AG04450 (cell line): ENCODE results near the gene AGPAT1. TPM values are rescaled to one million over a fixed set of nuclear protein-coding genes. Genes with fewer than 3 reads are reported as not detected.
"Not testable (repeated sequence)": the region's sequence is repeated elsewhere in the genome, so short reads cannot be mapped to it uniquely, and the experiment has no call there.

Source experiments
- CTCF ChIA-PET: fragments of 300-600, 350-600 bp; formaldehyde crosslinking; extraction: SDS; loops from one replicate; lab custom pipeline; 2022; ENCODE audit warnings: antibody characterized with exemption, inconsistent platforms; lab: Charles Lee
- POLR2A ChIA-PET: fragments of 350-600 bp; formaldehyde crosslinking; extraction: SDS; loops from one replicate; lab custom pipeline; 2021; ENCODE audit warnings: antibody characterized with exemption, inconsistent platforms; lab: Yijun Ruan, JAX
- DNase-seq: peaks from one replicate; pipeline ENCODE4 v3.0.0-alpha.2; 2011; ENCODE audit warnings: low read depth, low spot score
- H3K27ac ChIP-seq: one replicate; pipeline ENCODE4 v1.5.1; 2012; ENCODE audit warnings: low read depth, low read length, control low read depth
- H3K27me3 ChIP-seq: one replicate; pipeline ENCODE4 v1.6.0; 2012; ENCODE audit warnings: low read length; ENCODE audit not compliant: control insufficient read depth, insufficient read depth
- H3K4me3 ChIP-seq: 2 replicates; pipeline ENCODE4 v1.5.1; 2011; ENCODE audit warnings: mild to moderate bottlenecking, low read depth, low read length, control low read depth
- H3K9me3 ChIP-seq: 2 replicates; pipeline ENCODE4 v1.5.1; 2012; ENCODE audit warnings: low read length; ENCODE audit not compliant: control insufficient read depth, insufficient read depth
- polyA plus RNA-seq: library from polyadenylated mRNA; depleted of rRNA; stranded (reverse); fragments of >200 nt; gene quantifications from 2 replicates; pipeline ENCODE4 v1.2.3, GENCODE V29; 2011
- TF ChIP-seq, protein P1 (sequence below): IDR thresholded peaks from 2 replicates; pipeline ENCODE4 v1.5.1; 2011; ENCODE audit warnings: low read depth, low read length, control low read depth, inconsistent platforms

Gene AGPAT1
- polyA plus RNA-seq, 1 experiment, result 97.1 TPM

DNA sequence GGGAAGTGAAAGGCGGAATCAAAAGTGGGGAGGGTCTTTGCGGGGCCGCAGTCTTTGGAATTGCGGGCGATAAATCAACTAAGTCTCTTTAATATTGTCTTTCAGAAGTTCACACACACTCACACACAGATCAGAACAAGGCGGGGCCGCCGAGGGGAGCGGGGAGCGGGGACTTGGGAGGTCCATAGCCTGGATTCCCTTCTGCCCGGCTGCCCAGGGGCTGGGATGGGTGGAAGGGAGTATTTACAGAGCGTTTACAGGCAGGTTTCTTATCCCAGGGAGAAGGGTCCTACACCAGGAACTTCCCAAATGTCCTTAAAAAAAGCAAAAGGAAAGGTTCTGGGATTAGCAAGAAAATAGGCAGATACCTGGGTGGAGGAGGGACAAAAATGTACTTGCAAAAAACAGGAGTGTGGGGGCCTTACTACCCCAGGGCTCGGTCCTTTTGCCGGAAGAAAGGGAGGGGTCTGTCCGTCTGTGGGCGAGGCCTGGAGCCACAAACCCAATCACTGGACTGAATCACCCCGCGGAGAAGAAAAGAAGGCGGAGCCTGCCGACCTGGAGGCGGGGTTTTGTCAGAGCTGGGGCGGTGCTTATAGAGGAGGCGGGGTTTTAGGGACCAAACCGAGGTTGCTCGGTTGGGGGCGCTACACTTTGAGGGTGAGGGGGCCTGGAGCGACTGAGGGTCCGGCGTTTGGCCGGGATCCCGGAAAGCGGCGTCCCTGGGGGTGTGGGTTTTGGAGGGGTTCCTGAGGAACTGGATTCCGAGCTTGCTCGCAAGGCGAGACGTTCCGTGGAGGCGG lies 27.4 kb downstream of the AGPAT1 start:
- POLR2A ChIA-PET, result interaction anchor here (0.9 kb wide), 1 partner anchor 8 kb away, joined by 3 read pairs; no protein-coding TSS in a partner anchor
- no peak for DNase-seq
- H3K27me3 ChIP-seq, result peaks cover 42% of the 10 kb centered on the region
- peaks cover 13% of the 10 kb centered on the region for H3K9me3 ChIP-seq
- no peak overlapping the region for H3K4me3 ChIP-seq
- TF ChIP-seq, protein P1, sequence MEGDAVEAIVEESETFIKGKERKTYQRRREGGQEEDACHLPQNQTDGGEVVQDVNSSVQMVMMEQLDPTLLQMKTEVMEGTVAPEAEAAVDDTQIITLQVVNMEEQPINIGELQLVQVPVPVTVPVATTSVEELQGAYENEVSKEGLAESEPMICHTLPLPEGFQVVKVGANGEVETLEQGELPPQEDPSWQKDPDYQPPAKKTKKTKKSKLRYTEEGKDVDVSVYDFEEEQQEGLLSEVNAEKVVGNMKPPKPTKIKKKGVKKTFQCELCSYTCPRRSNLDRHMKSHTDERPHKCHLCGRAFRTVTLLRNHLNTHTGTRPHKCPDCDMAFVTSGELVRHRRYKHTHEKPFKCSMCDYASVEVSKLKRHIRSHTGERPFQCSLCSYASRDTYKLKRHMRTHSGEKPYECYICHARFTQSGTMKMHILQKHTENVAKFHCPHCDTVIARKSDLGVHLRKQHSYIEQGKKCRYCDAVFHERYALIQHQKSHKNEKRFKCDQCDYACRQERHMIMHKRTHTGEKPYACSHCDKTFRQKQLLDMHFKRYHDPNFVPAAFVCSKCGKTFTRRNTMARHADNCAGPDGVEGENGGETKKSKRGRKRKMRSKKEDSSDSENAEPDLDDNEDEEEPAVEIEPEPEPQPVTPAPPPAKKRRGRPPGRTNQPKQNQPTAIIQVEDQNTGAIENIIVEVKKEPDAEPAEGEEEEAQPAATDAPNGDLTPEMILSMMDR, result no peak
- CTCF ChIA-PET, result interaction anchor here (1.2 kb wide), 1 partner anchor 10 kb away, joined by 3 read pairs; no protein-coding TSS in a partner anchor
- H3K27ac ChIP-seq, result no peak overlapping the region

DNA sequence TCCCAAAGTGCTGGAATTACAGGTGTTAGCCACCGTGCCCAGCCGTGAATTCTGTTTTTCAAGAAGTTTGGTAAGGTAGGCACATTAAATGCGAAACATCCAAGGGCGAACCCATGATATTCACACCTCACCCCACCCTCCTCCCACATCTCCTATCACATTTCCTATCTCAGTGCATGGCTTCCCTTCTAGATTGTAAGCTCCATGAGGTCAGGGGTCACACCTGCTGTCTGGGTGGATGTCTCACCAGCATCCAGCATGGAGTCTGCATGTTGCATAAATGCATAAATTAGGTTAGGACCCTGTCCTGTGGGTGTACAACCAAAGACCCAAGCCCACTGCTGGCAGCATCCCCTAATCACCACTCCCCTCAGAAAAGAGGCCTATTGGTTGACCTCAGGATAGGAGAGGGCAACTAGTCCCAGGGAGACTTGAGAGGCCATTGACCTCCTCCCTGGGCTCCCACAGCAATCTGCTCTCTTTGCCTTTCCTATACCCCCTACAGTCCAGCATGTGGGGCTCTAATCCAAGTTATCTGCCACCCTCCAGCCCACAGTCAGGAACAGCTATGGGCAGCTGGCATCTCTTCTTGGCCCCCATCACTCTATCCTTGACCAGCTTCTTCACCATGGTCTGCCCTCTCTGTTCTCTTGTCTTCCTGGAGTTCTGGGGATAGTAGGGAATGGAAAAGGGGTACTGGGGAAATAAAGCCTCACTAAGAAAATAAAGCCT lies 28.3 kb downstream of the AGPAT1 start:
- Histone ChIP-seq H3K4me3 (no peak overlapping the region), H3K27me3 (peaks cover 42% of the 10 kb centered on the region), H3K27ac (no peak overlapping the region), H3K9me3 (peaks cover 13% of the 10 kb centered on the region)
- ChIA-PET POLR2A (interaction anchor here (1.4 kb wide), 1 partner anchor 12 kb away, joined by 5 read pairs; no protein-coding TSS in a partner anchor), CTCF (interaction anchor here (1.2 kb wide), 1 partner anchor 9 kb away, joined by 3 read pairs; no protein-coding TSS in a partner anchor)
- DNase-seq, result no peak
- TF ChIP-seq, protein P1, result no peak

DNA sequence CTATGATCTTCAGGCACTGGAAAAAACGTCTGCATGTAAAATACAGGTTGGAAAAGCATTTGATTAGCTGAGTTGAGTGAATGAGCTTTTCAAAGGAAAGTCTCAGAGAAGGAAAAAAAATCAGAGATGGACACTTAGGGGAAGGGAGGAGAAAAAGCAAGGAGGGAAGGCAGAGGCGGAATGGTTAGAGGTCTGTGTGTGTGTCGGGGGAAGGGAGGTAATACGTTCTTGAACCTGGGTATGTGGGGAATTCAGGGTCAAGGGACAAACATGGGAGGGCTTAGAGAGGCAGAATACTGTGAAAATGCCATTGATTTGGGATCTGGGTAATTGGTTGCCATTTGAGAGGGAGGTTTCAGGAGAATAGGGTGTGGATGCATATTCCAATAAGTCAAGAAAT lies 29.2 kb downstream of the AGPAT1 start:
- DNase-seq, result no peak
- Histone ChIP-seq H3K9me3 (peaks cover 13% of the 10 kb centered on the region), H3K27me3 (peaks cover 46% of the 10 kb centered on the region), H3K4me3 (no peak overlapping the region), H3K27ac (no peak overlapping the region)
- CTCF ChIA-PET, result interaction anchor here (1.1 kb wide), 2 partner anchors 28 to 49 kb away, joined by 3 read pairs; no protein-coding TSS in a partner anchor
- TF ChIP-seq, protein P1, result no peak
- POLR2A ChIA-PET, result interaction anchor here (1.4 kb wide), 1 partner anchor 11 kb away, joined by 5 read pairs; no protein-coding TSS in a partner anchor

DNA sequence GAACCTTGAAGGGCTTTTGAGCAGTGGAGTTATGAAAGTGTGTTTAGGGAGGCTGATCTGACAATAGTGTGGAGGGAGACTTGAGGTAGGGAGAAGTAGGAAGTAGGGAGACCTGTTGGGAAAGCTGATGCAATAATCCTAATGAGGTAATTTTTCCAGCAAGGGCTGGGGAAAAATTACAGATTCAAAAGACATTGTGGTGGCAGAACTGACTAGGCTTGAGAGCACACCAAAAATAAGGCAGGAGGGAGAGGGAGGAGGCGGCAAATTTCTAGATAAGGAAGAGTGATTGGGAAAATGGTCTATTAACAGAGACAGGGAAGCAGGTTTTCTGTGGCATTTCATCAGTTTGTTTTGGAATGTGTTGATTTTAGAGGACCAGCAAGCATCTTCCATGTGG lies 29.6 kb downstream of the AGPAT1 start:
- peaks cover 13% of the 10 kb centered on the region for H3K9me3 ChIP-seq
- ChIA-PET CTCF (interaction anchor here (1.1 kb wide), 2 partner anchors 27 to 49 kb away, joined by 3 read pairs; no protein-coding TSS in a partner anchor), POLR2A (interaction anchor here (1.4 kb wide), 1 partner anchor 10 kb away, joined by 5 read pairs; no protein-coding TSS in a partner anchor)
- TF ChIP-seq, protein P1, result no peak
- H3K4me3 ChIP-seq, result no peak overlapping the region
- H3K27ac ChIP-seq, result no peak overlapping the region
- peaks cover 46% of the 10 kb centered on the region for H3K27me3 ChIP-seq
- DNase-seq, result no peak

DNA sequence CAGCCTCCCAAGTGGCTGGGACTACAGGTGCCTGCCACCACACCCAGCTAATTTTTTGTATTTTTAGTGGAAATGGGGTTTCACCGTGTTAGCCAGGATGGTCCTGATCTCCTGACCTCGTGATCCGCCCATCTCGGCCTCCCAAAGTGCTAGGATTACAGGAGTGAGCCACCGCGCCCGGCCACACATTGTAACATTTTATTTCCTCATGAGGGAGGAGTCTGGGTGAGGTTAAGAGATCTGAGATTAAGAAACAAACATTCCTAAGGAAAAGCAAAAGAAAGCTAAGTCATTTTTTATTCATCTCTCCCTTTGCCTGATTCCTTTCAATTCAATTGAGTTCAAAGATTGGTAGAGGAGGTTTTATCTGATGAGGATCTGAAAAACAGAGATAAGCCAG lies 31.6 kb downstream of the AGPAT1 start:
- H3K27ac ChIP-seq, DNase-seq, H3K9me3 ChIP-seq, POLR2A ChIA-PET, H3K4me3 ChIP-seq: not testable (repeated sequence)
- CTCF ChIA-PET, result interaction anchor here (0.6 kb wide), 1 partner anchor 13 kb away, joined by 9 read pairs; no protein-coding TSS in a partner anchor
- H3K27me3 ChIP-seq, result peaks cover 47% of the 10 kb centered on the region
